ENCODE data around the gene RPL19.
"Not testable (repeated sequence)": the region's sequence is repeated elsewhere in the genome, so short reads cannot be mapped to it uniquely, and the experiment has no call there.

RPL19 gene

DNA sequence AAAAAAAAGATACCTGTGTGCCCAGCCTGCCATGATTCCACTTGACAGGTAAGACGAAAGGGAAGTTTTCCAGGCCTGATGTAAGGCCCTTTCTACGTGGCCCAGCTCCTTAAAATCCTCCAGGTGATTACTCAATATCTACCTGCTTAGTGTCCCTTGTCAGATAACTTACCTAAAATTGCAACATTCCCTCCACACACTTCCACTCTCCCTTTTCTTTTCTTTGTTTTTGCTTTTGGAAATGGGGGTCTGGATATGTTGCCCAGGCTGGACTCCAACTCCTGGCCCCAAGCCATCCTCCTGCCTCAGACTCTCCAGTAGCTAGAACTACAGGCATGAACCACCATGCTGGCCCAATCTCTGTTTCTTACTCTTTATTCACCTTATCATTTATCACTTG lies 41.5 kb upstream of the RPL19 start:
- no peak for TF ChIP-seq POLR2AphosphoS5 (IDR thresholded peaks at IDR 0.05; ENCODE audit: borderline replicate concordance, low read depth, low read length)
- TF ChIP-seq EZH2 (IDR thresholded peaks at IDR 0.05) = no peak
- TF ChIP-seq FOXP2 (optimal IDR thresholded peaks at IDR 0.05; ENCODE audit: control extremely low read depth, extremely low read length, insufficient read depth) = no peak
- no peak for DNase-seq (ENCODE audit: low read depth, low spot score)
- Histone ChIP-seq H3K36me3 (ENCODE audit: insufficient read depth, low read length) (no peaks in the 10 kb centered on the region), H3K27ac (no peak overlapping the region), H3K9ac (ENCODE audit: insufficient read length) (no peak overlapping the region), H3K4me3 (no peak overlapping the region), H3K9me3 (ENCODE audit: low read depth, low read length) (no peaks in the 10 kb centered on the region)

DNA sequence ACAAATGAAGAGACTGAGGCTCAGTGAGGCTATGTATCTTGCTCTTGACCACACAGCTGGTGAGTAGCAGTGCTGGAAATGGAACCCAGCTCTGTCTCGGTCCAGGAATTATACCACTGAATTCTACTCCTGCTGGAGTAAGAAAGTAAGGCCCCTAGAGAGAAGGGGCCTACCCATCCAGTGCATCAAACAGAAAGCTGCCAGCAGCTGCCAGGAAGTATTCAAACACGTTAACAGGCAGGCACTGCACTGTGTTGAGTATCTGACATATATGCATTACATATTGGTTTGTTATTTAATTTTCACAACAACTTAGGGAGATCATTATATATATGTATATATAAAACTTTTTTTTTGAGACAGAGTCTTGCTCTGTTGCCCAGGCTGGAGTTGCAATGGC lies 38.1 kb upstream of the RPL19 start:
- Histone ChIP-seq H3K9me3 (ENCODE audit: low read depth, low read length) (no peaks in the 10 kb centered on the region), H3K36me3 (ENCODE audit: insufficient read depth, low read length) (no peaks in the 10 kb centered on the region), H3K4me3 (no peak overlapping the region), H3K27ac (no peak overlapping the region), H3K9ac (ENCODE audit: insufficient read length) (no peak overlapping the region)
- no peak for TF ChIP-seq EZH2 (IDR thresholded peaks at IDR 0.05)
- no peak for TF ChIP-seq FOXP2 (optimal IDR thresholded peaks at IDR 0.05; ENCODE audit: control extremely low read depth, extremely low read length, insufficient read depth)
- no peak for TF ChIP-seq POLR2AphosphoS5 (IDR thresholded peaks at IDR 0.05; ENCODE audit: borderline replicate concordance, low read depth, low read length)
- no peak for DNase-seq (ENCODE audit: low read depth, low spot score)

DNA sequence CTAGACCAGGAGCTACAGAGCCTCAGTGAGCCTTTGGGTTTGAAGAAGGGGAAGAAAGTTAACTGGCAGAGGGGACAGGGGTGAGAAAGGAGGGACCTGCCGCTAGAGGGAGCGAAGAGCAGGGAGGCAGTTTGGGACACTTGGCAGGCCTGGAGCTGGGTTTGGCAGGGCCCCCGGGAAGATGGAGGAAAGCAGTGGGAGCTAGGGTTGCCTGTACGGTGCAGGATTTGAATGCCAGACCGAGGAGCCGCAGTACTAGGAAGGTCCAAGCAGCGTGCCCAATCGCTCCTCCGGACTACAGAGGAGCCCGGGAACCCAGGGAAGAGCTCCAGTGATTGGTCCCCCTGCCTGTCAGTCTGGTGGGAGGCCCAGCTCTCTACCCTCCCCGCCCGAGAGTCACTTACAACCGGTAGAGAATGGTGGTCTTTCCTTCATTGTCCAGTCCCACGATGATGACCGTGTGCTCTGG lies 35.4 kb upstream of the RPL19 start:
- no peaks in the 10 kb centered on the region for H3K36me3 ChIP-seq (ENCODE audit: insufficient read depth, low read length)
- H3K27ac ChIP-seq = no peak overlapping the region
- DNase-seq (ENCODE audit: low read depth, low spot score) = peak; percentile 48
- peak overlapping the region; percentile 40 for H3K4me3 ChIP-seq
- H3K9ac ChIP-seq (ENCODE audit: insufficient read length) = peak overlapping the region; percentile 59
- peak; percentile 31; the same call in 1 of the 2 replicates for TF ChIP-seq POLR2AphosphoS5 (IDR thresholded peaks at IDR 0.05; ENCODE audit: borderline replicate concordance, low read depth, low read length)
- no peak for TF ChIP-seq EZH2 (IDR thresholded peaks at IDR 0.05)
- H3K9me3 ChIP-seq (ENCODE audit: low read depth, low read length) = no peaks in the 10 kb centered on the region

DNA sequence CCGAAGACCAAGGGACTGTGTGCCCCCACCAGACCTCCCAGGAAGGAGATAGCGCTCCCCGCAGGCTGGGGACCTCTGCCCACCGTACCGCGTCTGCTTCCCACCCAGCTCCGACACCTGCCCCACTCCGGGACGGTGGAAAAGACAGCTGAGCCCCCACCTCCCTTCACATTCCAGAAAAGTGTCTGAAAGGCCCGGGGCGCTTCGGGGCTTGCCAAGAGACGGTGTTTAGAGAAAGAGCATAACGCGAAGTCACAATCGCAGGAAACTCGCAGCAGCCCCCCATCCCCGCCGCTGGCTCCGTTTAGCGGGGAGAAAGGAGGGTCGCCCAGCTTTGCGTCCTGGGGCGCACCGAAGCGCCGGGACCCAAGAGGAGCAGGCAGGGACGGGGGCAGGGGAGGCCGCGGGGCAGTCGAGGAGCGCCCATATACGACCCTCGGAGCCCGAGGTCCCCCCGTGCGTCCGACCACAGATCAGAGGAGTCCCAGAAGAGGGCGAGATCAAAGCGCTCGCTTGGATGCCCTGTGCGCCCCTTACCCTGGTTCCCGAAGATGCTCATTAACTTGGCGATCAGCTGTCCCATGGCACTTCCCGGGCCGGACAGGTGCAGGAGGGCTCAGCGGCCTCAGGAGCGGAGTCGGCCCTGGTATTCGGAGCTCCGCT lies 34.8 kb upstream of the RPL19 start:
- no peak overlapping the region for H3K9ac ChIP-seq (ENCODE audit: insufficient read length)

DNA sequence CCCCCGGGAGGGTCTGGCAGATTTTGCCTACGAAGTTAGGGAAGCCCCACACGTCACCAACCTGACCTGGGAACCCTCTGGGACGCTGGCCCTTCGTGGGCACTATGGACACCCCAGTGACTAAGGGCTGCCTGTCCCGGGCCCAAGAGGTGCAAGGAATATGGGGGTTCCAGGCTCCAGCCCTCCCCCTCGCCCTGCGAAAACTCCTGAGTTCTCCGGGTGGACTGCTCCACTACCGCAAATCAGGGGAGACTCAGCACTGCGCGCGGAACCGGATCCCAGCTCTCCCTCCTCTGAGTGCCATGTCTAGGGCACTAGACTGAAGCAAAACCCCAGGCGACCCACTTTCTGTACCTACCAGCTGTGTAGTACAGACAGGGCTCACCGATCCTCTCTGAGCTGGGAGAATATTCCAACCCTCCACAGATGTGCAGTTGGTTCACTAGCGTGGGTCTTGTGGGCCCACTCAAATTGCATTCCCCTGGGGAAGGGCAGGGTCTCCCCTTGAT lies 34.2 kb upstream of the RPL19 start, which contains the start of gene ARL5C:
Gene ARL5C (minus strand): TSS at position 321 of the 509 bp plus-strand sequence. CDS start 401 bp downstream, outside the sequence.
- Histone ChIP-seq H3K27ac (no peak within 1 kb of the TSS), H3K9me3 (ENCODE audit: low read depth, low read length) (no peaks in the 10 kb centered on the region), H3K9ac (ENCODE audit: insufficient read length) (no peak within 1 kb of the TSS), H3K36me3 (ENCODE audit: insufficient read depth, low read length) (no peaks in the 10 kb centered on the region), H3K4me3 (peak within 1 kb of the TSS; percentile 40)
- DNase-seq (ENCODE audit: low read depth, low spot score) = no peak
- TF ChIP-seq POLR2AphosphoS5 (IDR thresholded peaks at IDR 0.05; ENCODE audit: borderline replicate concordance, low read depth, low read length) (no peak), EZH2 (IDR thresholded peaks at IDR 0.05) (no peak), FOXP2 (optimal IDR thresholded peaks at IDR 0.05; ENCODE audit: control extremely low read depth, extremely low read length, insufficient read depth) (no peak)

More for the DNA sequence above, 34.8 kb upstream of the RPL19 start:
- TF ChIP-seq POLR2AphosphoS5 (IDR thresholded peaks at IDR 0.05; ENCODE audit: borderline replicate concordance, low read depth, low read length) = no peak
- no peak for TF ChIP-seq FOXP2 (optimal IDR thresholded peaks at IDR 0.05; ENCODE audit: control extremely low read depth, extremely low read length, insufficient read depth)
- TF ChIP-seq EZH2 (IDR thresholded peaks at IDR 0.05) = no peak
- Histone ChIP-seq H3K9me3 (ENCODE audit: low read depth, low read length) (no peaks in the 10 kb centered on the region), H3K4me3 (no peak overlapping the region; the same call in 1 of the 2 replicates), H3K27ac (no peak overlapping the region), H3K36me3 (ENCODE audit: insufficient read depth, low read length) (no peaks in the 10 kb centered on the region)
- DNase-seq (ENCODE audit: low read depth, low spot score) = no peak

DNA sequence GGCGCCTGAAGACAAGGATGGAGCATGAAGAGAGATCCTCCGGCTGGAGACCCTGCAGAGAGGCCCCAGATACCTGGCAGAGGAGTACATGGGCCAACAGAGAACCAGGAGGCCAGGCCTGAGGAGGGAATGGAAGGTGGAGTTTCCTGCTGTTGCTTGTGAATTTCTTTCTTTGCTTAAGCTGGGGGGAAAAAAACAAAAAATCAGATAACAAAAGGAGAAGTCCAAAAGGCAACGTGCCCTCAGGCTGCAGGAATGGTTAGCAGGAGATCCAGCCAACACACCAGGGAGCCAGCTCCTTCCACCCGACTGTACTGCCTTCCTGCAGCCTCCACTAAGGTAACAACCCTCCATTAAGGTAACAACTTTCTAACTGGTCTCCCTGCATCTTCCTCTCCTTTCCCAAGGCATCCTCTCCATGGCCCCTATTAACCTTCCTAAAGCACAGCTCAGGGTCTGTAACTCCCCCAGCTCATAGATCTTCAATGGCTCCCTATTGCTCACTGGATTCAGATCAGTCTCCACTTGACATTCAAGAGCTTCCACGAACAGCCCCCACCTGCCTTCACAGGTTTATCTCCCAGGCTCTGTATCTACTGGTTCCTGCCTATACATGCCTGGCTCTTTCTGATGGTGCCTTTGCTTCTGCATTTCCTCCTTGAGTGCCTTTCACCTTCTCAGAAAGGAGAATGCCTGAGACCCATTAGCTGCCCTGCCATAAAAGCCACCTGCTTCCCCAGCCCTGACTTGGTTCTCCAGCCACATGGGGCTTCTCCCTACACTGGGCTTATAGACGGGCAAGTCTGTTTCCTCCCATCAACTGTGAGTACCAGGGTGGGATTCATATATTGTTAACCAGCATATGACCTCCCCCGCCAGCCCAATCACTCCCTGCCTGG lies 33.4 kb upstream of the RPL19 start:
- no peaks in the 10 kb centered on the region for H3K36me3 ChIP-seq (ENCODE audit: insufficient read depth, low read length)
- no peak overlapping the region for H3K4me3 ChIP-seq
- no peak overlapping the region for H3K27ac ChIP-seq
- no peak for TF ChIP-seq POLR2AphosphoS5 (IDR thresholded peaks at IDR 0.05; ENCODE audit: borderline replicate concordance, low read depth, low read length)
- no peak for TF ChIP-seq EZH2 (IDR thresholded peaks at IDR 0.05)
- no peak for TF ChIP-seq FOXP2 (optimal IDR thresholded peaks at IDR 0.05; ENCODE audit: control extremely low read depth, extremely low read length, insufficient read depth)
- no peak overlapping the region for H3K9ac ChIP-seq (ENCODE audit: insufficient read length)
- no peaks in the 10 kb centered on the region for H3K9me3 ChIP-seq (ENCODE audit: low read depth, low read length)
- no peak for DNase-seq (ENCODE audit: low read depth, low spot score)

DNA sequence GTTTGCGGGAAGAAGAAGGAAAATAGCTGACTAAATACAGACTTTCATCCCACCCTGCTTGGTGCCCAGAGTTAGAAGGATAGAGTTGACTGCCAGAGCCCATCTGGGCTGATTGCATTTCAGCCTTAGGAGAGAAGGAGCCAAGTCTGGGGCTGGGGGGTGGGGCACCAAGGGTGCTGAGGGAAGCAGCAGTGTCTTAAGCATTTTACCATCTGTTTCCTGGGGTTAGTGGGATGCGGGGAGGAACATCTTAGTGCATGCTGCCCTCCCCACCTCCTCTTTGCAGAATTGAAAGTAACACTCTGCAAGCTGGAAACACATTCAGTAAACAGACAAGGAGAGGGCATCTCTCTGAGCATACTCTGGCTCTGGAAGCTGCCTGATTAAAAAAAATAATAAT lies 32.6 kb upstream of the RPL19 start:
- Histone ChIP-seq H3K9ac (ENCODE audit: insufficient read length) (no peak overlapping the region), H3K36me3 (ENCODE audit: insufficient read depth, low read length) (no peaks in the 10 kb centered on the region), H3K4me3 (no peak overlapping the region), H3K9me3 (ENCODE audit: low read depth, low read length) (no peaks in the 10 kb centered on the region), H3K27ac (no peak overlapping the region)
- DNase-seq (ENCODE audit: low read depth, low spot score) = no peak
- no peak for TF ChIP-seq POLR2AphosphoS5 (IDR thresholded peaks at IDR 0.05; ENCODE audit: borderline replicate concordance, low read depth, low read length)
- TF ChIP-seq EZH2 (IDR thresholded peaks at IDR 0.05) = no peak
- no peak for TF ChIP-seq FOXP2 (optimal IDR thresholded peaks at IDR 0.05; ENCODE audit: control extremely low read depth, extremely low read length, insufficient read depth)

DNA sequence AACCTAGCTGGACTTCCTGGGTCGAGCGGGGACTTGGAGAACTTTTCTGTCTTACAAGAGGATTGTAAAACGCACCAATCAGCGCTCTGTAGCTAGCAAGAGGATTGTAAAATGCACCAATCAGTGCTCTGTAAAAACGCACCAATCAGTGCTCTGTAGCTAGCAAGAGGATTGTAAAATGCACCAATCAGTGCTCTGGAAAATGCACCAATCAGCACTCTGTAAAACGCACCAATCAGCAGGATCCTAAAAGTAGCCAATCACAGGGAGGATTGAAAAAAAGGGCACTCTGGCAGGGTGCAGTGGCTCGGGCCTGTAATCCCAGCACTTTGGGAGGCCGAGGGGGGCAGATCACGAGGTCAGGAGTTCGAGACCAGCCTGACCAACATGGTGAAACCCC lies 31.6 kb upstream of the RPL19 start:
- not testable (repeated sequence) for H3K9me3 ChIP-seq (ENCODE audit: low read depth, low read length); H3K27ac ChIP-seq; DNase-seq (ENCODE audit: low read depth, low spot score); H3K4me3 ChIP-seq; H3K9ac ChIP-seq (ENCODE audit: insufficient read length); H3K36me3 ChIP-seq (ENCODE audit: insufficient read depth, low read length)

All from SK-N-MC (cell line).